Measurements from ENCODE around the gene UBE2J2. TPM values are rescaled to one million over a fixed set of nuclear protein-coding genes. Genes with fewer than 3 reads are reported as not detected.

UBE2J2 gene
- total RNA-seq, 1 donor from 2014 or later: 57.3 TPM

- no peak for DNase-seq
These were observed 46.9 kb downstream of the UBE2J2 start for GRCh38 chr1:1226566-1227362.

GRCh38 chr1:1225913-1226312 lies 47.7 kb downstream of the UBE2J2 start:
- no peak for DNase-seq

GRCh38 chr1:1225238-1225845 lies 48.3 kb downstream of the UBE2J2 start:
- DNase-seq: no peak

GRCh38 chr1:1223891-1224290 lies 49.8 kb downstream of the UBE2J2 start:
- no peak for DNase-seq

GRCh38 chr1:1223321-1223720 lies 50.3 kb downstream of the UBE2J2 start:
- DNase-seq: no peak

GRCh38 chr1:1222575-1223225 lies 51.0 kb downstream of the UBE2J2 start:
- no peak for DNase-seq

DNA sequence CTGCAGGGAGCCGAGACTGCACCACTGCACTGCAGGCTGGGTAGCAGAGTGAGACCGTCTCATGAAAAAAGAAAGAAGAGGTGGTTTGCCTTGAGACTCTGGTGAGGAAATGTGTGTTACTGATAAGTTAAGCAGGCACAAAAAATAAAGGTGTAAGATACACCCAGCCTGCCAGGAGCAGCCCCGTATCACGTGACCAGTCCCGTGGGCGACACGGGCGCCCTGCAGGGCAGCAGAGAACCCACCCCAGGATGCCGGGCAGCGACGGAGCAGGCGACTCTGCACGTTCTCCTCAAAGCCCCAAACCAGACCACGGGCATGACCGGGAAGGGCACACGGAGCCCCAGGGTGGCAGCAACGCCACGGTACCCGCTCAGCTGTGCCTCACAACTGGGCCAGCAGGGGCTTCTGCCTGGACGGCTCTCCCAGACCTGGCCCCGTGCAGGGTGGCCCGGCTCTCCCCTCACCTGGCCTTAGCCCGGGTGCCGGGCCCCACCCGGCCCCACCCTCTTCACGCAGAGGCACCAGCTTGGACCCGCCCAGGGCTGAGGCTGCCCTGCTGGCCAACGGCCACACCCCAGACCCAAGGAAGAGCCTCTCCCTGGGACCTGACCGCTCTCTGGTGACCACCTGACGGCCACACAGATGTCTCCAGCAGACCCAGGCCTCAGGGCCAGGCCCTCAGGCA lies 51.6 kb downstream of the UBE2J2 start:
- no peak for DNase-seq

GRCh38 chr1:1220197-1220596 lies 53.5 kb downstream of the UBE2J2 start:
- no peak for DNase-seq

DNA sequence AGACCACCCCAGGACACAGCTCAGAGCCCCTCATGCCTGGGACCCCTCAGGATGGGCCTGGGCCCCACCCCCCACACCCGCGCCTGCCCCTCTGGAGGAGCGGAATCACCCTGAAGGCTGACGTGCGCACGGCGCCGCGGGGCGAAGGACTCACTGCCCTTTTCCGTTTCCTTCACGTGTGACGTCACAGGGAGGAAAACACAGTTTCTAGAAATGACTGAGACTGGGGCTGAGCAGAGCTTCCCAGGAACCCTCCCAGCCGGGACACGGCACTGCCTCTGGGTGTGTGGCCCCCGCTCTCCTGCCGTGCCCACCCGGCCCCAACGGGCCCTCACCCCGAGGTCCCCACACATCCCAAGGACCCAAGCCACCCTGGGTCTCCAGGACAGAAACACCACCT lies 54.3 kb downstream of the UBE2J2 start:
- DNase-seq: no peak

- DNase-seq: no peak
These were observed 55.0 kb downstream of the UBE2J2 start for GRCh38 chr1:1218524-1219200.

GRCh38 chr1:1217621-1218523 lies 55.8 kb downstream of the UBE2J2 start:
- peak; percentile 62 for DNase-seq

DNA sequence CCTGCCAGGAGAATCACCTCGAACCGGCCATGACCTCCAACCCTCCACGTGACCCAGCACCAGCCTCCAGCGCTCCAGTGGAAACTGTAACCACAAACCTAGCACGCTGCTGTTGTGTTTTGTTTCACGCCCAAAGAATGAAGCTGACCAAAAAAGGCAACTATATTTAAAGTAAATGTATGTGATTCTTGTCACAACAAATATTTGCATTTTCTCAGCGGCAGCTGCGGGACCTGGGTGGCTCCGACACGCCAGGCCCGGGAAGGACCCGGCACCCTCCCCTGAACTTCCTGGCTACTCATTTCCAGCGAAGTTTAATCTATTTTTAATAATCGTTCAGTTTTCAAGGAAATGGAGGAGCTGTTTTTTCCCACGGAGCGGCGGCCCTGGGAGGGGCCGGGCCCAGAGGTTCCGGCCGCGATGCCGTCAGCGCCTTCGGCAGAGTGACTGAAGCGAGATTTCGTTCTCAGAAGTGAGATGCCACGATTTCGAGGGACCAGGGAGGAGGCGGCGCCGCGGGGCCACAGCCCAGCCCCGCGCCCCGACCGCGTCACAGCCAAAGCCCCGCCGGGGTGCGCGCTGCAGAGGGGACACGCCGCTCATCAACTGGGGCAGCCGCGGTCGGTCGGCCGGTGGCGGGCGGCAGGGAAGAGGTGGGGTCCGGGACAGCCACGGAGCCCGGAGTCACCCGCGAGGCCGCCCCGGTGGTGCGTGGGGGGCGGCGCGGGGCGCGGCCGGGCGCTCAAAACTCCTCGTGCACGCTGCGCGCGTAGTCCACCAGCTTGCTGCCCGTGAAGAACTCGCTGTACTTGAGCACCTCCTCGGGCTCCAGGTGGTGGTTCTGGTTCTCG lies 56.7 kb downstream of the UBE2J2 start:
- no peak for DNase-seq

DNA sequence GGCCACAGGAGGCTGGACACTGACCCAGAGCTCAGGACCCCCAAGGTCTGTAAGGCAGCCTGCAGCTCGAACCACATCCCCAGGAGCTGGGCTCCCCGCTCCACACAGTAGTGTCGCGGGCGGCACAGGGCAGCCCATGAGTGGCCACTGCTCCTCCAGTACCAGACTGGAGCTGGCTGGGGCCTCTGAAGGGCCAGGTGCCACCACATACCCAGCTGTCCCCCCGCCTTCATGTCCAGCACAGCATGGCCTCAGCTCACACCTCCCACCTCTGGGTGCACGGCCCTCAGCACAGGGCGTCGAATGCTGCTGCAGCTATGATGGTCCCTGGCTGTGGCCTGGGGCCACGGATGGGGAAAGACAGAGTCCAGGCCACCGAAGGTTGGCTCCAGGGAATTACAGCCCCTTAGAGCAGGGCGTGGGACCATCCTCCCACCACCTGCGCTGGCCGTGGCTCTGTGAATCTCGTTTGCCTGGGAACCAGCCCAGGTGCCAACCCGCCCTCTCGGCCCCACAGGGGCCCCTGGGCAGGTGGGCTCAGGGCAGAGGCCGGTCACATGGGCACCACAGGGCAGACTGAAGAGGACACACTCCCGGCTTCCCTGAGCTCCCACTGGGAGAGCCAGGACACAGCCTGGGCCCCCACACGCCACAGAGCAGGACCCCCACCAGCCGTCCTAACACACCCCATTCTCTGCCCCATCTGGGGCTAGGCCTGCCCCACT lies 57.6 kb downstream of the UBE2J2 start:
- no peak for DNase-seq

DNA sequence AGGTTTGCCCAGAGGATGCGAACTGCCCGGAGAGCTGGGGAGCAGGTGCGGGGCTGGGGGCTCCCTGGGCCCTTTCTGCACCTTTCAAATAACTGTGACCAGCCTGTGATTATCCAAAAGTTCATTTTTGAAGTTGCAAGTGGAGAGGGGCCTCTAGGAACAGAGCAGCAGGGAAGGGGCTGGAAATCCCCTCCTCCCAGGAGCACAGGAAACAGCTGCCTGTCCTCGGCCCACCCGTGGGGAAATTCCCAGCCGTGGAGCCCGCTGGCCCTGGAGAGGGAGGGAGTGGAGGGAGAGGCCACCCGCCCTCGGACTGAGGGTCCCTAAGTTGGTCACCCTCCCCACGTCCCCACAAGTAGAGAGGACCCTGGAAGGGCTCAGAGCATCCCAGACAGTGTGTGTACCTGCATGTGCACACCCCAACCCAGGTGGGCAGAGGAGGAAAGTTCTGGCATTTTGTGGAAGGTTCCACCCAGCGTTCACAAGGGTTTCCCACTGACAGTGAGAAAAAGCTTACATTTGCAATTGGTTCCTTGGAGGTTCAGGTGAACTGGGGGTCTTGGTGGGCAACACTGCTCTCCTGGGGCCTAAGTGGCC lies 58.5 kb downstream of the UBE2J2 start:
- DNase-seq: peak; percentile 50

DNA sequence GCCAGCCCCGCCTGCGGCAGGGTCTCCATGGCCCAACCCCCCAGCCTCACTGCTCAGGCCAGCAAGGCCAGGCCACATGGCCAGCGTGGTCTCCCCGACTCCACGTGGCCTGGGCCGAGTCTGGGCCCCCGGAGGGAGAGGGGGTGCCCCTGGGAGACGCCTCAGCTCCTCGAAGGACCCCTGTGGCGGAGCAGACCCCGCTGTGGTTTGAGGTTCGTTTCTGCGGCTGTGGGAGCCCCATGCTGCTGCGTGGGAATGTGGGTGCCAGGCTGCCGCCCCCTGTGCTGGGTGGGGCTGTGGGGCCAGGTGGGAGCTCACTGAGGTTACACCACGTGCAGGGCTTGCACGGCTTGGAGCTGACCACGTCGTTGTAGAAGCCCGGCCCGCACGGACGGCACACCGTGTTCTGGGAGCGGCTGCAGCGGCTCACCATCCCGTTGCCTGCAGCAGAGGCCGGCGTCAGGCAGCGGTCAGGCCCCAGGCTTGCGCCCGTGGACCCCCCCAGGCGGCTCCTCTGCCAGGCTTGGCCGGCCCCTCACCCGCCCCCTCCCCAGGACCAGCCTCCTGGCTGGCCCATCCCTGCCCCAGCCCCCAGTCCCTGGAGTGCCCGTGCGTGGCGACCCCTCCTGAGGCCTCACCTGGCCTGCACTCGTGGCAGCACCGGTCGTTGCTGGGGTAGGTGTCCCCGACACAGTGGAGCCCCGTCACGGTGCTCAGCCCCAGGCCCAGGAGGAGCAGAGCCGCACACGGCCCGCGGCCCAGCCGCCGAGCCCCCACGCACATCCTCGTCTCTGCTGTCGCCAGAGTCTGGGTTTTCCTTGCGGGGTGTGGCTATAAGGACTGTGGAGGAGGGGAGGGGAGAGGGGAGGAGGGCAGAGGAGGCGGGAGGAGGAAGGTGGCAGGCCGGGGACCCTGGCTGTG lies 60.0 kb downstream of the UBE2J2 start, which contains the start of gene TNFRSF4:
Gene TNFRSF4, minus strand, starts transcription at position 809 of the 921 bp plus-strand sequence. Its CDS starts 26 bp downstream, at position 783.
- DNase-seq: peak; percentile 23

DNA sequence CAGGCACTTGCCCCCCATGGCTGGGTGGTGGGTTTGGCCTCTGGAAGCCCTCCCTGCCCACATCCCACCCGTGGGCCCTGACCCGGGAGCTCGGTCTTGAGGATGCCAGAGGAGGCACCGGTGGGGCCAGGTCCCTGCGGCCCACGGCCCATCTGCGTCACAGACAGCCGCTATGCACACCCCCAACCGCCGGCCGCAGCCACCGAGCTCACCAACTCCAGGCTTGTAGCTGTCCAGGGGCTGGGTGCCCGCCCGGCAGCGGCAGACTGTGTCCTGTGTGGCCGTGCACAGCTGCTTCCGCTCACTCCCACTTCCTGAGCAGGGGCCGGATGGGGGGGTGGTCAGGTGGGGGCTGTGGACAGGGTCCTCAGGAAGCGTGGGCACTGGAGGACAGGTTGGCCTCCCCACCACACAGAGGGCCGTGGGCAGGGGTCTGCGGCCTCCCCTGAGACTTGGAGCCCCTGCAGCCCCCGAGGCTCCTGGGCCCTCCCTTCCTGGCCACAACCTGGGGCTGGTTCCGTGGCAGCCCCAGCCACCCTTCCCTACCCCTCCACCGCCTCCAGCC lies 60.8 kb downstream of the UBE2J2 start:
- DNase-seq: peak; percentile 81

GRCh38 chr1:1211541-1212441 lies 61.9 kb downstream of the UBE2J2 start:
- no peak for DNase-seq

Data from dermis blood vessel endothelial cell (primary cell).